ENCODE measurements around the gene COLQ. TPM values are rescaled to one million over a fixed set of nuclear protein-coding genes. Genes with fewer than 3 reads are reported as not detected.

Gene COLQ
- total and polyA plus RNA-seq, 2 experiments from 2014 or later: 0.32 to 0.93 TPM

DNA sequence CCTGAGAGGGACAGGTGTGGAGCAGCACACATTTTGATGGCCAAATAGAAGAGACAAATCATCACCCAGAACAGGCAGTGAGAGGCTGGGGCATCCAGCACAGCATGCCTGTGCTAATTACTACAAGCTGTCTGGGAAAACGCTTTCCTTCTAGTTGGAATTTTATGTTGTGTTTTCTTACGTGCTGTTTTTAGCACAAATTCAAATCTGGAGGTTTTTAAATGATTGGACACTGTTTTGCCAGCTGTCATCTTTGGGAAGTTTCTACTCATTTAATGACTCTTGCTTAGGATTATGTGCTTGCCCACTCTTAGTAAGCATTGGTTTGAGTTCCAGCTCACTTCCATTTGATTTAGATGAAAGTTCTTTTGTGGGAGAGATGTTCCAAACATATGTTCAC lies 50.7 kb downstream of the COLQ start:
- Histone ChIP-seq H3K27me3 (replicated peaks; ENCODE audit: insufficient read depth) (no peaks in the 10 kb centered on the region), H3K79me2 (ENCODE audit: insufficient read depth) (no peaks in the 10 kb centered on the region), H3K4me2 (ENCODE audit: unreplicated experiment) (no peak overlapping the region), H2AFZ (no peak overlapping the region), H3K36me3 (ENCODE audit: low read depth) (no peaks in the 10 kb centered on the region), H3K9ac (no peak overlapping the region), H3F3A (ENCODE audit: insufficient read depth) (no peaks in the 10 kb centered on the region), H3K9me2 (ENCODE audit: insufficient read depth) (no peaks in the 10 kb centered on the region), H3K27ac (no peak overlapping the region), H4K20me1 (ENCODE audit: insufficient read depth) (no peaks in the 10 kb centered on the region), H3K9me3 (ENCODE audit: low read depth) (no peaks in the 10 kb centered on the region), H3K4me3 (no peak overlapping the region), H3K4me1 (ENCODE audit: insufficient read depth) (no peaks in the 10 kb centered on the region)
- TF ChIP-seq EZH2 (IDR thresholded peaks at IDR 0.05; ENCODE audit: insufficient read depth, poor library complexity, severe bottlenecking): no peak
- no peak for TF ChIP-seq EZH2phosphoT487 (IDR thresholded peaks at IDR 0.05; ENCODE audit: insufficient read depth, low read depth)
- DNase-seq: no peak
- WGBS, 2 experiments (ENCODE audit: low coverage in 1 of 2, low lambda C conversion rate in 2 of 2, missing lambda C conversion rate in 2 of 2): 11 to 13% methylated on average over 2 of the region's 2 CpGs
- in situ Hi-C loops (cut with MboI): no loop called here

- WGBS, 2 experiments (ENCODE audit: low coverage in 1 of 2, low lambda C conversion rate in 2 of 2, missing lambda C conversion rate in 2 of 2): 84% methylated on average over 6 of the region's 6 CpGs
- no peaks in the 10 kb centered on the region for H3K27me3 ChIP-seq (replicated peaks; ENCODE audit: insufficient read depth)
- no peaks in the 10 kb centered on the region for H4K20me1 ChIP-seq (ENCODE audit: insufficient read depth)
- no peak overlapping the region for H3K27ac ChIP-seq
- H3K79me2 ChIP-seq (ENCODE audit: insufficient read depth): no peaks in the 10 kb centered on the region
- no peak overlapping the region for H2AFZ ChIP-seq
- H3K4me3 ChIP-seq: no peak overlapping the region
- no peak overlapping the region for H3K4me2 ChIP-seq (ENCODE audit: unreplicated experiment)
- no peaks in the 10 kb centered on the region for H3K9me2 ChIP-seq (ENCODE audit: insufficient read depth)
- in situ Hi-C loops (cut with MboI): no loop called here
- H3K9me3 ChIP-seq (ENCODE audit: low read depth): no peaks in the 10 kb centered on the region
- no peaks in the 10 kb centered on the region for H3K36me3 ChIP-seq (ENCODE audit: low read depth)
- no peak for DNase-seq
- no peaks in the 10 kb centered on the region for H3F3A ChIP-seq (ENCODE audit: insufficient read depth)
- no peak for TF ChIP-seq EZH2 (IDR thresholded peaks at IDR 0.05; ENCODE audit: insufficient read depth, poor library complexity, severe bottlenecking)
- TF ChIP-seq EZH2phosphoT487 (IDR thresholded peaks at IDR 0.05; ENCODE audit: insufficient read depth, low read depth): no peak
- H3K4me1 ChIP-seq (ENCODE audit: insufficient read depth): no peaks in the 10 kb centered on the region
- no peak overlapping the region for H3K9ac ChIP-seq
Measured at GRCh38 chr3:15470261-15470660, 51.2 kb downstream of the COLQ start.

- H3K9me3 ChIP-seq (ENCODE audit: low read depth): no peaks in the 10 kb centered on the region
- no peaks in the 10 kb centered on the region for H3K9me2 ChIP-seq (ENCODE audit: insufficient read depth)
- no peak for TF ChIP-seq EZH2 (IDR thresholded peaks at IDR 0.05; ENCODE audit: insufficient read depth, poor library complexity, severe bottlenecking)
- TF ChIP-seq EZH2phosphoT487 (IDR thresholded peaks at IDR 0.05; ENCODE audit: insufficient read depth, low read depth): no peak
- no peak for DNase-seq
- no peaks in the 10 kb centered on the region for H3K4me1 ChIP-seq (ENCODE audit: insufficient read depth)
- no peaks in the 10 kb centered on the region for H3K79me2 ChIP-seq (ENCODE audit: insufficient read depth)
- no peaks in the 10 kb centered on the region for H3K27me3 ChIP-seq (replicated peaks; ENCODE audit: insufficient read depth)
- no peak overlapping the region for H3K27ac ChIP-seq
- H2AFZ ChIP-seq: no peak overlapping the region
- H3K4me2 ChIP-seq (ENCODE audit: unreplicated experiment): no peak overlapping the region
- no peaks in the 10 kb centered on the region for H3F3A ChIP-seq (ENCODE audit: insufficient read depth)
- in situ Hi-C loops (cut with MboI): no loop called here
- H4K20me1 ChIP-seq (ENCODE audit: insufficient read depth): no peaks in the 10 kb centered on the region
- H3K9ac ChIP-seq: no peak overlapping the region
- WGBS, 2 experiments (ENCODE audit: low coverage in 1 of 2, low lambda C conversion rate in 2 of 2, missing lambda C conversion rate in 2 of 2): 67 to 70% methylated on average over 11 of the region's 11 CpGs
- H3K4me3 ChIP-seq: no peak overlapping the region
- H3K36me3 ChIP-seq (ENCODE audit: low read depth): no peaks in the 10 kb centered on the region
Measured at GRCh38 chr3:15467227-15468181, 54.0 kb downstream of the COLQ start.

GRCh38 chr3:15465876-15466585 lies 55.5 kb downstream of the COLQ start:
- H3K9me2 ChIP-seq (ENCODE audit: insufficient read depth): no peaks in the 10 kb centered on the region
- no peaks in the 10 kb centered on the region for H3K9me3 ChIP-seq (ENCODE audit: low read depth)
- no peaks in the 10 kb centered on the region for H3F3A ChIP-seq (ENCODE audit: insufficient read depth)
- H3K4me2 ChIP-seq (ENCODE audit: unreplicated experiment): no peak overlapping the region
- no peaks in the 10 kb centered on the region for H3K36me3 ChIP-seq (ENCODE audit: low read depth)
- H3K4me3 ChIP-seq: no peak overlapping the region
- no peak overlapping the region for H2AFZ ChIP-seq
- no peak overlapping the region for H3K27ac ChIP-seq
- in situ Hi-C loops (cut with MboI): no loop called here
- H3K79me2 ChIP-seq (ENCODE audit: insufficient read depth): no peaks in the 10 kb centered on the region
- no peaks in the 10 kb centered on the region for H4K20me1 ChIP-seq (ENCODE audit: insufficient read depth)
- 83 to 88% methylated on average over 6 of the region's 6 CpGs for WGBS, 2 experiments (ENCODE audit: low coverage in 1 of 2, low lambda C conversion rate in 2 of 2, missing lambda C conversion rate in 2 of 2)
- DNase-seq: no peak
- H3K27me3 ChIP-seq (replicated peaks; ENCODE audit: insufficient read depth): no peaks in the 10 kb centered on the region
- no peak overlapping the region for H3K9ac ChIP-seq
- no peaks in the 10 kb centered on the region for H3K4me1 ChIP-seq (ENCODE audit: insufficient read depth)
- TF ChIP-seq EZH2phosphoT487 (IDR thresholded peaks at IDR 0.05; ENCODE audit: insufficient read depth, low read depth): no peak
- no peak for TF ChIP-seq EZH2 (IDR thresholded peaks at IDR 0.05; ENCODE audit: insufficient read depth, poor library complexity, severe bottlenecking)
